ENCODE measurements around the gene MTHFD1. TPM values are rescaled to one million over a fixed set of nuclear protein-coding genes. Genes with fewer than 3 reads are reported as not detected.
A peak's percentile ranks its signal among the peaks of the same experiment; 100 is the strongest.

Gene MTHFD1
- total RNA-seq, 1 donor from 2014 or later: 108 TPM

GRCh38 chr14:64438181-64438841 lies 50.2 kb downstream of the MTHFD1 start:
- H3K27ac Mint-ChIP-seq: peak overlapping the region; percentile 69

DNA sequence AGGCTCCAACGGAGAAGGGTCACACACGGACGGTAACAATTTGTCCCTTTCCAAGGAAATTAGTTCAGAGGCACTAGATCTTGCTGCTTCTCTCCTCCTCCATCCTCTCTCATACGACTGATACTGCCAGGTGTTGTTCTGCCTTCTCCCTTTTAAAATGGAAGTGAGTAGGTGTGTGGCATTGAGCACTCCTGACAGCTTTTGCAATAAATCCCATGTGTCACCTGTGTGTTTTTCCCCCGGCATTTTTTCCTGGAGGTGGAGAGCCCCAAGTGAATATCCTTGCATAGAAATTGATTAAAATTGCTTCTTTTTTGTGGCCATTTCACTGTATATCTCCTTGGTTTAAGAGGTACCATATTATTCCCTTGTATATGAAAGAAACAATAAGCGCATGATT lies 51.0 kb downstream of the MTHFD1 start:
- Mint-ChIP-seq H3K36me3 (peaks cover 37% of the 10 kb centered on the region), H3K27ac (no peak overlapping the region), H3K27me3 (no peaks in the 10 kb centered on the region), H3K4me3 (no peak overlapping the region), H3K9me3 (no peaks in the 10 kb centered on the region), H3K4me1 (ENCODE audit: unreplicated experiment) (no peaks in the 10 kb centered on the region)
- TF ChIP-seq, protein P1, sequence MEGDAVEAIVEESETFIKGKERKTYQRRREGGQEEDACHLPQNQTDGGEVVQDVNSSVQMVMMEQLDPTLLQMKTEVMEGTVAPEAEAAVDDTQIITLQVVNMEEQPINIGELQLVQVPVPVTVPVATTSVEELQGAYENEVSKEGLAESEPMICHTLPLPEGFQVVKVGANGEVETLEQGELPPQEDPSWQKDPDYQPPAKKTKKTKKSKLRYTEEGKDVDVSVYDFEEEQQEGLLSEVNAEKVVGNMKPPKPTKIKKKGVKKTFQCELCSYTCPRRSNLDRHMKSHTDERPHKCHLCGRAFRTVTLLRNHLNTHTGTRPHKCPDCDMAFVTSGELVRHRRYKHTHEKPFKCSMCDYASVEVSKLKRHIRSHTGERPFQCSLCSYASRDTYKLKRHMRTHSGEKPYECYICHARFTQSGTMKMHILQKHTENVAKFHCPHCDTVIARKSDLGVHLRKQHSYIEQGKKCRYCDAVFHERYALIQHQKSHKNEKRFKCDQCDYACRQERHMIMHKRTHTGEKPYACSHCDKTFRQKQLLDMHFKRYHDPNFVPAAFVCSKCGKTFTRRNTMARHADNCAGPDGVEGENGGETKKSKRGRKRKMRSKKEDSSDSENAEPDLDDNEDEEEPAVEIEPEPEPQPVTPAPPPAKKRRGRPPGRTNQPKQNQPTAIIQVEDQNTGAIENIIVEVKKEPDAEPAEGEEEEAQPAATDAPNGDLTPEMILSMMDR (conservative IDR thresholded peaks at IDR 0.05): no peak
- DNase-seq (ENCODE audit: extremely low spot score, unreplicated experiment): no peak

More at GRCh38 chr14:64438181-64438841, 50.2 kb downstream of the MTHFD1 start:
- TF ChIP-seq, protein P1 (conservative IDR thresholded peaks at IDR 0.05): no peak
- H3K4me3 Mint-ChIP-seq: no peak overlapping the region
- no peaks in the 10 kb centered on the region for H3K9me3 Mint-ChIP-seq
- H3K36me3 Mint-ChIP-seq: peaks cover 31% of the 10 kb centered on the region
- no peak for DNase-seq (ENCODE audit: extremely low spot score, unreplicated experiment)
- H3K4me1 Mint-ChIP-seq (ENCODE audit: unreplicated experiment): no peaks in the 10 kb centered on the region
- H3K27me3 Mint-ChIP-seq: no peaks in the 10 kb centered on the region

- peaks cover 11% of the 10 kb centered on the region for H3K4me1 Mint-ChIP-seq (ENCODE audit: unreplicated experiment)
- no peak overlapping the region for H3K27ac Mint-ChIP-seq
- no peak overlapping the region for H3K4me3 Mint-ChIP-seq
- TF ChIP-seq, protein P1 (conservative IDR thresholded peaks at IDR 0.05): no peak
- no peak for DNase-seq (ENCODE audit: extremely low spot score, unreplicated experiment)
- peaks cover 33% of the 10 kb centered on the region for H3K36me3 Mint-ChIP-seq
- no peaks in the 10 kb centered on the region for H3K9me3 Mint-ChIP-seq
- H3K27me3 Mint-ChIP-seq: no peaks in the 10 kb centered on the region
Observed at GRCh38 chr14:64440494-64440893, 52.3 kb downstream of the MTHFD1 start.

DNA sequence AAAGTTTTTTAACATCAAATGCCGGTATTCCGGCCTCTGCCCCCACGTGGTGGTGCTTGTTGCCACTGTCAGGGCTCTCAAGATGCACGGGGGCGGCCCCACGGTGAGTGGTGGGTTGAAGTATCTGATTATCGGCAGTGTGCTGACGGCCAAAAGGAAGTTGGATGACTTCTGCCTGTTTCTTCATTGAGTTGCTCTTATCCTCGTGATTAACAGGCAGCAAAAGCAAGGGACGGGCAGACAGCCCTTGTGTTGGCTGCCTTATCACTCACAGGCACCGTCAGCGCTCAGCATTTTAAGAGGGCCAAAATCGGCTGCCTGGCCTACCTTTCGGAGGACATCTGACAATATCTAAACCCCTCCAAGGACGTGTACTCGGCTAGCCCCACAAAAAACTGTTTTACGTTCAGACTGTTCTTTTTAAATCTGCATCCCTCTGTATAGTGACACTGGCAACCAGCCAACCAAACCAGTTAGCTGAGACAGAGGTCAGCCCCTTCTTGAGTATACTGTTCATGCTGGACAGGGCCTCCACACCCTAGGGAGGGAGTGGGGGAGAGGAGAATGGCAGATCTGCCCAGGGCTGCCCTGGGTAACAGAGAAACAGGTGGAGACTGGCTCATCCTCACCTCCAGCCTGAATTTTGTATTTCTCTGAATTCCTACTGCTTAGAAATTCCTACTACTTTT lies 54.3 kb downstream of the MTHFD1 start:
- TF ChIP-seq, protein P1 (conservative IDR thresholded peaks at IDR 0.05): no peak
- no peaks in the 10 kb centered on the region for H3K9me3 Mint-ChIP-seq
- DNase-seq (ENCODE audit: extremely low spot score, unreplicated experiment): no peak
- no peaks in the 10 kb centered on the region for H3K27me3 Mint-ChIP-seq
- peaks cover 14% of the 10 kb centered on the region for H3K4me1 Mint-ChIP-seq (ENCODE audit: unreplicated experiment)
- H3K27ac Mint-ChIP-seq: no peak overlapping the region
- no peak overlapping the region for H3K4me3 Mint-ChIP-seq
- H3K36me3 Mint-ChIP-seq: peaks cover 28% of the 10 kb centered on the region

DNA sequence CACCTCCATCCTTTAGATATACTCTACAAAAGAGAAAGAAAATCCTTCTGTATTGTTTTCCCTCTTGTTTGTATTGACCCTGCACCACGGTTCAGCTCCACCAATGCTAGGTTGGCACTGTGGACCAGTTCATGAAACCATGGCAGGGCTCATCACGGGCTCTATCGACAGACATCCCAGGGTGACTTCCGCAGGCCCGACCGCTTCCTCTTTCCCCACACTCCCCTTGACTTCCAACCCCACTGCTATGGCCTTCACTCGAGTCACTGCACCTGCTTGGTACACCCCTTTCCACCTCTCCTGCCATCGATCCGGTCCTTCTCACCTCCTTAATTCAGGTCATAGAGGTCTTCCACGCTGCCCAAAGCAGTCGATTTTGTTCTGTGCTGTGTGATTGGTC lies 56.0 kb downstream of the MTHFD1 start:
- no peaks in the 10 kb centered on the region for H3K9me3 Mint-ChIP-seq
- no peak overlapping the region for H3K27ac Mint-ChIP-seq
- no peak for DNase-seq (ENCODE audit: extremely low spot score, unreplicated experiment)
- H3K27me3 Mint-ChIP-seq: no peaks in the 10 kb centered on the region
- peaks cover 30% of the 10 kb centered on the region for H3K36me3 Mint-ChIP-seq
- H3K4me3 Mint-ChIP-seq: no peak overlapping the region
- H3K4me1 Mint-ChIP-seq (ENCODE audit: unreplicated experiment): peaks cover 14% of the 10 kb centered on the region
- TF ChIP-seq, protein P1 (conservative IDR thresholded peaks at IDR 0.05): no peak

All from type B pancreatic cell (in vitro differentiated cells).